IMR-90 (cell line): Measurements from ENCODE around the gene ATP1A1.

ENCODE experiments used
- CHD1 ChIP-seq: IDR thresholded peaks from 2 replicates; pipeline ENCODE4 v1.6.1; 2012; ENCODE audit warnings: low read depth, low read length, improper control_type of control experiment
- CTCF ChIP-seq: conservative IDR thresholded peaks from 2 replicates; pipeline ENCODE4 v1.5.1; 2012; ENCODE audit warnings: mild to moderate bottlenecking, low read depth, low read length, improper control_type of control experiment
- FOS ChIP-seq: fragments of 150-350 bp; IDR thresholded peaks from 2 replicates; pipeline ENCODE4 v1.6.1; 2016; ENCODE audit warnings: low read depth, low read length
- MAFK ChIP-seq: IDR thresholded peaks from 2 replicates; pipeline ENCODE4 v1.6.1; 2012; ENCODE audit warnings: low read depth, low read length, improper control_type of control experiment
- POLR2A ChIP-seq: IDR thresholded peaks from 2 replicates; pipeline ENCODE4 v1.6.1; 2012; ENCODE audit warnings: mild to moderate bottlenecking, low read depth, low read length
- RAD21 ChIP-seq: IDR thresholded peaks from 2 replicates; pipeline ENCODE4 v1.6.1; 2012; ENCODE audit warnings: low read length, improper control_type of control experiment
- RCOR1 ChIP-seq: IDR thresholded peaks from 2 replicates; pipeline ENCODE4 v1.6.1; 2012; ENCODE audit warnings: mild to moderate bottlenecking, low read length, improper control_type of control experiment; ENCODE audit not compliant: insufficient replicate concordance
- RFX5 ChIP-seq: IDR thresholded peaks from 2 replicates; pipeline ENCODE4 v1.8.0; 2012; ENCODE audit warnings: low read depth, mild to moderate bottlenecking, low read length, moderate library complexity
- SMC3 ChIP-seq: fragments of 150-350 bp; IDR thresholded peaks from 2 replicates; pipeline ENCODE4 v1.6.1; 2016; ENCODE audit warnings: low read depth, mild to moderate bottlenecking, antibody characterized with exemption, low read length, moderate library complexity
- USF2 ChIP-seq: fragments of 150-350 bp; IDR thresholded peaks from 2 replicates; pipeline ENCODE4 v1.6.1; 2017; ENCODE audit warnings: mild to moderate bottlenecking, antibody characterized with exemption, low read length, low read depth

- TF ChIP-seq POLR2A, result no peak
- no peak for TF ChIP-seq RAD21
- TF ChIP-seq RCOR1, result no peak
- TF ChIP-seq CTCF, result no peak
- no peak for TF ChIP-seq FOS
- TF ChIP-seq MAFK, result no peak
- no peak for TF ChIP-seq RFX5
- TF ChIP-seq CHD1, result no peak
- TF ChIP-seq USF2, result no peak
- TF ChIP-seq SMC3, result no peak
These were observed 27.7 kb downstream of the ATP1A1 start for GRCh38 chr1:116400780-116401179.
